Ishikawa (cell line): ENCODE measurements around the gene SPHK2.

ENCODE experiments used
- CREB1 ChIP-seq: IDR thresholded peaks from 2 replicates; pipeline ENCODE4 v1.6.1; 2012; ENCODE audit warnings: low read depth
- FOXM1 ChIP-seq: IDR thresholded peaks from 2 replicates; pipeline ENCODE4 v1.6.1; 2012; ENCODE audit warnings: low read depth, borderline replicate concordance
- NFIC ChIP-seq: IDR thresholded peaks from 2 replicates; pipeline ENCODE4 v1.6.1; 2012
- RAD21 ChIP-seq: IDR thresholded peaks from 2 replicates; pipeline ENCODE4 v1.6.1; 2012; ENCODE audit warnings: low read depth
- TEAD4 ChIP-seq: IDR thresholded peaks from 2 replicates; pipeline ENCODE4 v1.6.1; 2012
- YY1 ChIP-seq: IDR thresholded peaks from 2 replicates; pipeline ENCODE4 v1.6.1; 2012; ENCODE audit warnings: low read depth

- TF ChIP-seq NFIC (no peak), CREB1 (no peak), YY1 (no peak), TEAD4 (no peak), RAD21 (no peak), FOXM1 (no peak)
These were observed 55.0 kb downstream of the SPHK2 start for GRCh38 chr19:48674216-48674809.
